Right lobe of liver (tissue), 4 donors: ENCODE measurements around the gene MRGPRD.

Source experiments
- POLR2A ChIP-seq: fragments of 450-650 bp; IDR thresholded peaks from one replicate; pipeline ENCODE4 v1.6.1; 2017; ENCODE audit warnings: antibody characterized with exemption, mild to moderate bottlenecking
- TF ChIP-seq, protein P1 (sequence below), 4 donors: fragments of 200-600 bp in 3 of 4; fragments of 450-650 bp in 1 of 4; IDR thresholded peaks; one replicate each; pipeline versions ENCODE4 v1.5.1 to v1.8.0; 2016 to 2022; ENCODE audit warnings: antibody characterized with exemption in 4 of 4, mild to moderate bottlenecking in 2 of 4
- donor health status: DM: no; HTN: no; CAD: no.
- donor health status: DM: no; HTN: no; CAD: no.
- donor health status: DM: no; HTN: yes; CAD: no.

DNA sequence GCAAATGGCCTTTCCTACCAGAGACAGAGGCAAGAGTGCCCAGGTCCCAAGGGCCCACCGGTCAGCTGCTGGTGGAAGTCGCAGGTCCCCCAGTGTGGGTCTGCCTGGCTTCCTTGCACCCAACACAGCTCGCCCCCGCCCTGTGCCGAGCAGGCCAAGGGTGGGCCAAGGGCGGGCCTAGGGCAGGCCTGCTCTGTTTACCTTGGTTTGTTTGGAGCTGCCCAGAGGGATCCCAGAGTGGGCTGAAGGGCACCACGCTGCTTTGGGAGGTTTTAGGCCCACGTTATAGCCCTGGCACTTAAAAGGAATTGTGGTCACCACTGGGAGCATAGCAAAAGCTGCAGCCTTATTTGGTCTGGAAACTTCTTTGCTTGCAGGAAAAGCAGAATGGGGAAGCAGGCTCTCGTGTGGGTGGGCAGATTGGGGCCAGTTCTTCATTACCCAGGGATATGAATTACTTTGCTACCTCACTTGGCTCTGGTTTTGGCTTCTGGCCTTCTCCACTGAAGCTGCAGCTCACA, 38.0 kb downstream of the MRGPRD start:
- TF ChIP-seq, protein P1, sequence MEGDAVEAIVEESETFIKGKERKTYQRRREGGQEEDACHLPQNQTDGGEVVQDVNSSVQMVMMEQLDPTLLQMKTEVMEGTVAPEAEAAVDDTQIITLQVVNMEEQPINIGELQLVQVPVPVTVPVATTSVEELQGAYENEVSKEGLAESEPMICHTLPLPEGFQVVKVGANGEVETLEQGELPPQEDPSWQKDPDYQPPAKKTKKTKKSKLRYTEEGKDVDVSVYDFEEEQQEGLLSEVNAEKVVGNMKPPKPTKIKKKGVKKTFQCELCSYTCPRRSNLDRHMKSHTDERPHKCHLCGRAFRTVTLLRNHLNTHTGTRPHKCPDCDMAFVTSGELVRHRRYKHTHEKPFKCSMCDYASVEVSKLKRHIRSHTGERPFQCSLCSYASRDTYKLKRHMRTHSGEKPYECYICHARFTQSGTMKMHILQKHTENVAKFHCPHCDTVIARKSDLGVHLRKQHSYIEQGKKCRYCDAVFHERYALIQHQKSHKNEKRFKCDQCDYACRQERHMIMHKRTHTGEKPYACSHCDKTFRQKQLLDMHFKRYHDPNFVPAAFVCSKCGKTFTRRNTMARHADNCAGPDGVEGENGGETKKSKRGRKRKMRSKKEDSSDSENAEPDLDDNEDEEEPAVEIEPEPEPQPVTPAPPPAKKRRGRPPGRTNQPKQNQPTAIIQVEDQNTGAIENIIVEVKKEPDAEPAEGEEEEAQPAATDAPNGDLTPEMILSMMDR (IDR thresholded peaks at IDR 0.05), result no peak
- TF ChIP-seq POLR2A, result no peak
